Bone marrow (tissue), 2 donors: ENCODE results near the gene ITPRID1.
"Not testable (repeated sequence)": the region's sequence is repeated elsewhere in the genome, so short reads cannot be mapped to it uniquely, and the experiment has no call there.

Experiments used
- DNase-seq, 2 donors: peaks; one replicate each; lab custom pipeline; 2025; lab: John Stamatoyannopoulos, UW

Gene ITPRID1

GRCh38 chr7:31516680-31517502 lies 3.0 kb downstream of the ITPRID1 start:
- DNase-seq, result no peak

GRCh38 chr7:31517513-31517912 lies 3.6 kb downstream of the ITPRID1 start:
- DNase-seq, result no peak

- no peak for DNase-seq
Observed at GRCh38 chr7:31518766-31519165, 4.9 kb downstream of the ITPRID1 start.

- DNase-seq, result no peak
Observed at GRCh38 chr7:31521336-31522010, 7.6 kb downstream of the ITPRID1 start.

- DNase-seq, result no peak
Observed at GRCh38 chr7:31526864-31527263, 13.0 kb downstream of the ITPRID1 start.

GRCh38 chr7:31529103-31529502 lies 15.2 kb downstream of the ITPRID1 start:
- no peak for DNase-seq

GRCh38 chr7:31540651-31541185 lies 26.8 kb downstream of the ITPRID1 start:
- DNase-seq, result not testable (repeated sequence)

GRCh38 chr7:31545549-31545948 lies 31.7 kb downstream of the ITPRID1 start:
- DNase-seq, result no peak

GRCh38 chr7:31549611-31550010 lies 35.7 kb downstream of the ITPRID1 start:
- no peak for DNase-seq

GRCh38 chr7:31550432-31550831 lies 36.5 kb downstream of the ITPRID1 start:
- no peak for DNase-seq

GRCh38 chr7:31553661-31554081 lies 39.8 kb downstream of the ITPRID1 start:
- no peak for DNase-seq

- DNase-seq, result no peak
Observed at GRCh38 chr7:31562002-31562401, 48.1 kb downstream of the ITPRID1 start.

GRCh38 chr7:31563522-31563921 lies 49.6 kb downstream of the ITPRID1 start:
- DNase-seq, result no peak

- no peak for DNase-seq
Observed at GRCh38 chr7:31563951-31564350, 50.1 kb downstream of the ITPRID1 start.

GRCh38 chr7:31564661-31565060 lies 50.8 kb downstream of the ITPRID1 start:
- no peak for DNase-seq

- DNase-seq, result no peak
Observed at GRCh38 chr7:31569528-31569927, 55.6 kb downstream of the ITPRID1 start.

GRCh38 chr7:31583526-31583925 lies 69.6 kb downstream of the ITPRID1 start:
- DNase-seq, result no peak

- DNase-seq, result no peak
Observed at GRCh38 chr7:31583942-31584341, 70.1 kb downstream of the ITPRID1 start.

GRCh38 chr7:31595390-31595789 lies 81.5 kb downstream of the ITPRID1 start:
- no peak for DNase-seq

GRCh38 chr7:31602041-31602625 lies 88.2 kb downstream of the ITPRID1 start:
- no peak for DNase-seq

GRCh38 chr7:31603046-31603445 lies 89.2 kb downstream of the ITPRID1 start:
- DNase-seq, result no peak

- no peak for DNase-seq
Observed at GRCh38 chr7:31613604-31614003, 99.7 kb downstream of the ITPRID1 start.

- no peak for DNase-seq
Observed at GRCh38 chr7:31633467-31633866, 119.6 kb downstream of the ITPRID1 start.
